Lung (tissue), 12 donors: Measurements from ENCODE around the gene HK2. TPM values are rescaled to one million over a fixed set of nuclear protein-coding genes. Genes with fewer than 3 reads are reported as not detected.

Experiments
- ATAC-seq: fragments of 200-7000 bp; cut with Tn5 transposase; one replicate; pipeline ENCODE4 v1.9.1; 2020; ENCODE audit warnings: moderate number of reproducible peaks; ENCODE audit not compliant: insufficient read depth, low FRiP score
- DNase-seq, 3 donors: peaks; one replicate each; pipeline ENCODE4 v3.0.0-alpha.2; 2013 to 2017
- H3K27ac ChIP-seq, 2 donors: one replicate each; pipeline ENCODE4 v1.5.1; 2013; ENCODE audit warnings: mild to moderate bottlenecking in 2 of 2, moderate library complexity in 2 of 2, control low read depth in 1 of 2, inconsistent platforms in 1 of 2, low read depth in 1 of 2, low read length in 1 of 2
- H3K27me3 ChIP-seq, 3 donors: one replicate each; pipeline ENCODE4 v1.5.1; 2013; ENCODE audit warnings: low read length in 2 of 3; ENCODE audit not compliant: control insufficient read depth in 3 of 3, insufficient read depth in 3 of 3
- H3K36me3 ChIP-seq, 4 donors: one replicate each; pipeline ENCODE4 v1.5.1; 2013; ENCODE audit warnings: low read length in 4 of 4, mild to moderate bottlenecking in 1 of 4, moderate library complexity in 1 of 4; ENCODE audit not compliant: control insufficient read depth in 4 of 4, insufficient read depth in 4 of 4
- H3K4me1 ChIP-seq, 5 donors: one replicate each; pipeline ENCODE4 v1.5.1; 2013; ENCODE audit warnings: low read length in 5 of 5, mild to moderate bottlenecking in 2 of 5, moderate library complexity in 1 of 5; ENCODE audit not compliant: control insufficient read depth in 5 of 5, insufficient read depth in 5 of 5
- H3K4me3 ChIP-seq: one replicate; pipeline ENCODE4 v1.5.1; 2013; ENCODE audit warnings: mild to moderate bottlenecking, control low read depth, moderate library complexity
- H3K9ac ChIP-seq, 2 donors: one replicate each; pipeline ENCODE4 v1.5.1; 2013; ENCODE audit warnings: low read length in 2 of 2, control low read depth in 1 of 2; ENCODE audit not compliant: insufficient read depth in 1 of 2
- H3K9me3 ChIP-seq, 4 donors: one replicate each; pipeline ENCODE4 v1.5.1; 2013; ENCODE audit warnings: low read length in 3 of 4, mild to moderate bottlenecking in 1 of 4, moderate library complexity in 1 of 4; ENCODE audit not compliant: control insufficient read depth in 4 of 4, insufficient read depth in 3 of 4
- CTCF ChIP-seq: IDR thresholded peaks from 2 replicates; pipeline ENCODE4 v1.5.1; 2012; ENCODE audit warnings: mild to moderate bottlenecking; ENCODE audit errors: control extremely low read depth, extremely low read depth
- WGBS, 2 donors: extraction: QIAGEN DNeasy Blood & Tissue Kit; methylation state at CpG; one replicate each; pipeline ENCODE4 v1.1.7; 2013; 5-methylcytosine and 5-hydroxymethylcytosine counted together
- polyA plus RNA-seq, 2 donors: library from polyadenylated mRNA; stranded (reverse); fragments of 200-250 nt; gene quantifications; one replicate each; pipeline ENCODE4 v1.2.1, GENCODE V29; 2013
- total RNA-seq, 2 donors: library from RNA; depleted of rRNA in 1 of 2; stranded (reverse); fragments of >200 nt in 1 of 2; gene quantifications; one replicate each; pipeline ENCODE4 v1.2.1, GENCODE V29; 2014 to 2021
- donor health status: control.
- donor health status: control.
- donor health status: Bipolar disorder and iron deficiency.
- donor health status: healthy.
- donor health status: DM: yes; HTN: yes; CAD: no.

HK2 gene
- total and polyA plus RNA-seq, 4 donors, result 13.6 to 43.1 (median 20.8) TPM

GRCh38 chr2:74887960-74888700 lies 54.2 kb downstream of the HK2 start:
- no peaks in the 10 kb centered on the region for H3K4me1 ChIP-seq
- H3K9me3 ChIP-seq, result no peaks in the 10 kb centered on the region
- no peak overlapping the region for H3K9ac ChIP-seq
- H3K4me3 ChIP-seq, result no peak overlapping the region
- WGBS, 2 donors, result 93 to 95% methylated on average over 8 of the region's 8 CpGs
- TF ChIP-seq CTCF, result no peak
- DNase-seq, result no peak
- H3K27ac ChIP-seq, result no peak overlapping the region
- peaks cover 0 to 4% (median 0%) of the 10 kb centered on the region in 3 donors for H3K27me3 ChIP-seq
- ATAC-seq, result no peak
- peaks cover 0 to 44% (median 14%) of the 10 kb centered on the region in 4 donors for H3K36me3 ChIP-seq

- H3K4me1 ChIP-seq, result no peaks in the 10 kb centered on the region
- DNase-seq (no peak), ATAC-seq (no peak)
- TF ChIP-seq CTCF, result no peak
- no peaks in the 10 kb centered on the region for H3K9me3 ChIP-seq
- H3K4me3 ChIP-seq, result no peak overlapping the region
- 96 to 97% methylated on average over 9 of the region's 9 CpGs for WGBS, 2 donors
- H3K36me3 ChIP-seq, result peaks cover 0 to 42% (median 14%) of the 10 kb centered on the region in 4 donors
- no peak overlapping the region for H3K27ac ChIP-seq
- no peak overlapping the region for H3K9ac ChIP-seq
- H3K27me3 ChIP-seq, result peaks cover 0 to 3% (median 0%) of the 10 kb centered on the region in 3 donors
These were observed 55.2 kb downstream of the HK2 start for GRCh38 chr2:74889159-74889558.

GRCh38 chr2:74890711-74891110 lies 56.8 kb downstream of the HK2 start:
- DNase-seq, result no peak

More at GRCh38 chr2:74890711-74891110, 56.8 kb downstream of the HK2 start:
- no peak for TF ChIP-seq CTCF
- no peak overlapping the region for H3K27ac ChIP-seq
- no peak for ATAC-seq
- no peaks in the 10 kb centered on the region for H3K4me1 ChIP-seq
- no peak overlapping the region for H3K9ac ChIP-seq
- peaks cover 0 to 3% (median 0%) of the 10 kb centered on the region in 3 donors for H3K27me3 ChIP-seq
- WGBS, 2 donors, result 42 to 73% methylated on average over 8 of the region's 8 CpGs
- H3K9me3 ChIP-seq, result peaks cover 0 to 1% (median 0%) of the 10 kb centered on the region in 4 donors
- H3K36me3 ChIP-seq, result peaks cover 0 to 32% (median 10%) of the 10 kb centered on the region in 4 donors
- H3K4me3 ChIP-seq, result no peak overlapping the region
